ES-I3 (cell line): ENCODE data around the gene CYB5A.

Experiments used
- H3K36me3 ChIP-seq: 2 replicates; pipeline ENCODE4 v1.6.1; 2013; ENCODE audit warnings: mild to moderate bottlenecking, low read length, control low read depth, moderate library complexity; ENCODE audit not compliant: insufficient read depth
- H3K4me1 ChIP-seq: 2 replicates; pipeline ENCODE4 v1.6.1; 2013; ENCODE audit warnings: mild to moderate bottlenecking, control low read depth, low read length; ENCODE audit not compliant: insufficient read depth
- H3K9ac ChIP-seq: 2 replicates; pipeline ENCODE4 v1.6.1; 2013; ENCODE audit warnings: low read depth, mild to moderate bottlenecking, low read length, moderate library complexity
- H3K9me3 ChIP-seq: 2 replicates; pipeline ENCODE4 v1.6.1; 2013; ENCODE audit warnings: mild to moderate bottlenecking, low read length, moderate library complexity; ENCODE audit not compliant: control insufficient read depth, insufficient read depth

The CYB5A gene

GRCh38 chr18:74255131-74255616 is 36.6 kb downstream of the CYB5A start:
- Histone ChIP-seq H3K9ac (no peak overlapping the region), H3K9me3 (no peaks in the 10 kb centered on the region), H3K36me3 (no peaks in the 10 kb centered on the region), H3K4me1 (peaks cover 24% of the 10 kb centered on the region)

GRCh38 chr18:74252039-74252395 is 39.7 kb downstream of the CYB5A start:
- no peaks in the 10 kb centered on the region for H3K9me3 ChIP-seq
- peaks cover 23% of the 10 kb centered on the region for H3K4me1 ChIP-seq
- H3K36me3 ChIP-seq: no peaks in the 10 kb centered on the region
- no peak overlapping the region for H3K9ac ChIP-seq

GRCh38 chr18:74251297-74252038 is 40.3 kb downstream of the CYB5A start:
- no peak overlapping the region for H3K9ac ChIP-seq
- H3K4me1 ChIP-seq: peaks cover 18% of the 10 kb centered on the region
- no peaks in the 10 kb centered on the region for H3K9me3 ChIP-seq

GRCh38 chr18:74250131-74250530 is 41.6 kb downstream of the CYB5A start:
- Histone ChIP-seq H3K36me3 (no peaks in the 10 kb centered on the region), H3K4me1 (peaks cover 8% of the 10 kb centered on the region), H3K9me3 (no peaks in the 10 kb centered on the region), H3K9ac (no peak overlapping the region)

More at GRCh38 chr18:74251297-74252038, 40.3 kb downstream of the CYB5A start:
- no peaks in the 10 kb centered on the region for H3K36me3 ChIP-seq

- Histone ChIP-seq H3K9ac (no peak overlapping the region), H3K4me1 (peaks cover 8% of the 10 kb centered on the region), H3K9me3 (no peaks in the 10 kb centered on the region), H3K36me3 (no peaks in the 10 kb centered on the region)
Observed at GRCh38 chr18:74249181-74249968, 42.4 kb downstream of the CYB5A start.

- H3K9me3 ChIP-seq: no peaks in the 10 kb centered on the region
- H3K9ac ChIP-seq: no peak overlapping the region
- H3K4me1 ChIP-seq: peaks cover 8% of the 10 kb centered on the region
Observed at GRCh38 chr18:74248595-74248994, 43.2 kb downstream of the CYB5A start.

GRCh38 chr18:74248189-74248588 is 43.6 kb downstream of the CYB5A start:
- Histone ChIP-seq H3K36me3 (no peaks in the 10 kb centered on the region), H3K9me3 (no peaks in the 10 kb centered on the region), H3K4me1 (peaks cover 8% of the 10 kb centered on the region), H3K9ac (no peak overlapping the region)

More at GRCh38 chr18:74248595-74248994, 43.2 kb downstream of the CYB5A start:
- no peaks in the 10 kb centered on the region for H3K36me3 ChIP-seq

GRCh38 chr18:74244554-74244953 is 47.2 kb downstream of the CYB5A start:
- H3K4me1 ChIP-seq: peaks cover 7% of the 10 kb centered on the region; the same call in 1 of the 2 replicates
- no peaks in the 10 kb centered on the region for H3K36me3 ChIP-seq
- no peaks in the 10 kb centered on the region for H3K9me3 ChIP-seq
- no peak overlapping the region for H3K9ac ChIP-seq

GRCh38 chr18:74243127-74243526 is 48.6 kb downstream of the CYB5A start:
- no peaks in the 10 kb centered on the region for H3K9me3 ChIP-seq
- H3K4me1 ChIP-seq: peaks cover 7% of the 10 kb centered on the region; the same call in 1 of the 2 replicates
- no peak overlapping the region for H3K9ac ChIP-seq
- H3K36me3 ChIP-seq: no peaks in the 10 kb centered on the region

GRCh38 chr18:74242438-74243096 is 49.2 kb downstream of the CYB5A start:
- H3K36me3 ChIP-seq: no peaks in the 10 kb centered on the region
- H3K4me1 ChIP-seq: peaks cover 7% of the 10 kb centered on the region; the same call in 1 of the 2 replicates
- H3K9me3 ChIP-seq: no peaks in the 10 kb centered on the region
- H3K9ac ChIP-seq: no peak overlapping the region

- Histone ChIP-seq H3K9ac (no peak overlapping the region), H3K9me3 (no peaks in the 10 kb centered on the region), H3K4me1 (peaks cover 7% of the 10 kb centered on the region; the same call in 1 of the 2 replicates), H3K36me3 (no peaks in the 10 kb centered on the region)
Observed at GRCh38 chr18:74241970-74242369, 49.8 kb downstream of the CYB5A start.

GRCh38 chr18:74241426-74241825 is 50.3 kb downstream of the CYB5A start:
- H3K9me3 ChIP-seq: no peaks in the 10 kb centered on the region
- peaks cover 7% of the 10 kb centered on the region; the same call in 1 of the 2 replicates for H3K4me1 ChIP-seq
- no peaks in the 10 kb centered on the region for H3K36me3 ChIP-seq
- no peak overlapping the region for H3K9ac ChIP-seq

GRCh38 chr18:74239567-74239966 is 52.2 kb downstream of the CYB5A start:
- no peaks in the 10 kb centered on the region for H3K9me3 ChIP-seq

More at GRCh38 chr18:74239567-74239966, 52.2 kb downstream of the CYB5A start:
- no peaks in the 10 kb centered on the region for H3K36me3 ChIP-seq
- H3K9ac ChIP-seq: no peak overlapping the region
- H3K4me1 ChIP-seq: peaks cover 7% of the 10 kb centered on the region; the same call in 1 of the 2 replicates
